HG03521 (cell line): Measurements from ENCODE around the gene SAP30L.

Experiments used
- ATAC-seq: cut with Tn5 transposase; IDR thresholded peaks from one replicate; pipeline ENCODE4 v1.9.1; 2021; ENCODE audit warnings: mild to moderate bottlenecking, moderate library complexity; ENCODE audit not compliant: unreplicated experiment

The SAP30L gene

DNA sequence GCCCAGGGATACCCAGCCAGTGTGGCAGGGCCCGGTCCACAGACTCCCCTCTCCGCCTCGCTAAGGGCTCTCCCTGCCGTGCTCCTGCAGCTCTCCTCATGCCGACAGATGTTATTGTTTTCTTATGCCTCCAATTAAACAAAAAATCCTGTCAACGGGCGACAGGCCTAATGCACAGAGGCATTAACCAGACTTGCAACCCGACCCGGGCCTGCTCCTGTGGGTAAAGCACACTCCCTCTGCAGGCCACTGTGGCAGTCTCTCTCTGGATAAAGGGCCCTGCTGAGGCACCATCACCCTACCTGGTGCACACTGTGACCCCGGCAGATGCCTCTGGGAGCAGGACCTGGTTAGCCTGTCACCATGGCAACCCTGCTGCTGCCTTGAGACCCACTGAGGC is 59.8 kb downstream of the SAP30L start:
- no peak for ATAC-seq

DNA sequence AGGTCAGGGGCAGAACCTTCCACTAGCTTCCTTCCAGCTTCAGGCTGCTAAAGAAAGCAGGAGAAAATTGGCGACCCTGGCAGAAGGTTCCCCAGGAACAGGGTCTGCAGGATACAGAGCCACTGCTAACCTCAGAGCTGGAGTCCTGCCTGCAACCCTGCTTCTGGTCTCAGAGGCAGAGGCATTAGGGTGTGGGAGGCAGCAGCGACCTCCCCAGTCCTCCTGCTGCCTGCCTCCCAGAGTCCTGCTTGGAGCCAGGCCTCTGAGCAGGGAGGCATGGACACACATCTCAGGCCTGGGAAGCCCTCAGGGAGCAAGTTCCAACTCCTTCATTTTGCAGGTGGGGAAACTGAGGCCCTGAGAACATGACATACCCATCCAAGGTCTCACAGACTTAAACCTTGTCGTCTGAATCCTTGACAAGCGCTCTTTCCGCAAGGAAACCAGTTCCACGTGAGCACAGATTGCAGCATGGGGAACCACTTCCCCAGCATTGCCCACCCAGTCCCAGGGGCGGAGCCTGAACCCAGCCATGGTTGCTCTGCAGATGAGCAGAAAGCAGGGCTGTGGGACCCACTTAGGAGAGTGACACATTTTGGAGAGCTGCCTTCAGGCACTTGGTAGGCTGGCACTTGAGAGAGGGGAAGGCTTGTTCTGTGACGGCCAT is 60.4 kb downstream of the SAP30L start:
- ATAC-seq: no peak

DNA sequence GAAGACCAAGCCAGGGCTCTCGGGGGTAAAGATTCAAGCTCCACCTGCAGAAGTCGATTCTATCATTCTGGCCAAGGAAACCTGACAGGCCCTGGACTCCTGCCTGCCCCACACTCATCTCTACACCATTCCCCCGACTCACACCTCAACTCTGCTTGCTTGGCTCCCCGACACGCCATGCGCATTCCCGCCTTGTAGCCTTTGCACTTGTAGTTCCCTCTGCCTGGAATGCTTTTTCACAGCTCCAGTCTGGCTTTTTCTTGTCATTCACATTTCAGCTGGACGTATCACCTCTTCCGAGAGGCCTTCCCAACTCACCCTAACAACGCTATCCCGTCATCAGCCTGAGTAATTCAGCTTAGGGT is 60.9 kb downstream of the SAP30L start:
- ATAC-seq: no peak

DNA sequence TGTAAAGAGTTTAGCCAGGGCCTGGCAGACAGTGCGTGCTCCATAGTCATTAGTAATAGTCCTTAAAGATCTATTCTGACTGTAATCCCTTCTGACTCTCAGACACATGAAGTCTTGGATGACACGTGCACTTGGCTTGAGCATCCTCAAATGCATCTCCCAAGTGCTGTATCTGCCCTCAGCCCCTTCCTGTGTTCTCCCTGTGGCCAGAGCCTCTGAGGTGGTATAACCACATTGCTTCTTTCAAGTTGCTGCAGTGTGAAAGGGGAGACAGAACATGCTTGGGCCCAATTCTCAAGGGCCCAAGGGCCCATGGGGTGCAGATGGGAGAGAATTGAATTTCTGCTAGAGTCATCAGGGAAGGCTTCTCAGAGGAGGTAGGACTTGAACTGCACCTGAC is 62.3 kb downstream of the SAP30L start:
- no peak for ATAC-seq

DNA sequence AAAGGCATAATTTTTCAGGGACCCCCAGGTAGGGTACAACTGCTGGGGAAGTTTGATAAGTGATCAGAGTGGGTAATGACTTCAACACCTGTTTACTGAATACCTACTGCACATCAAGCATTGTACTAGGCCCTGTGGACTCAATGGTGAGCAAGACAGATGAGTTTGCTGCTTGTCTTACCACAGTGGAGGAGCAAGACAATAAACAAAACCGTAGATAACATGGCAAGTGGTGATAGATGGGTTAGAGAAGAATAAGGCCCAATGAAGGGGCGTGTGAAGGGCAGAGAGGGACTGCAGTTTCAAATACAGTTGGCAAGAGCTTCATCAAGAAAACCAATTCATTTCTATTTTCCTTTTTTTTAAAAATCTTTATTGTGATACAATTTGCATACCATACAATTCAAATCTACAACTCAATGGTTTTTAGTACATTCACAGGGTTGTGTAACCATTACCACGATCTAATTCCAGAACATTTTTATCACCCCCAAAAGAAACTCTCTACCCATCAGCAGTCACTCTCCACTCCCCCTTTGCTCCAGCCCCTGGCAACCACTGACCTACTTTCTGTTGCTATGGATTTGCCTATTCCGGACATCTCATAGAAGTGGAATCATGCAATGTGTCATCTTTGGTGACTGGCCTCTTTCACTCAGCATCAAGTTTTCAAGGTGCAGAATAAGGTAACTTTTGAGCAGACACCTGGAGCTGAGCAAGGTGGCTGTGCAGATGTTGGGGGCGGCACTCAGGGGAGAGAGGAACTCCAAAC is 64.2 kb downstream of the SAP30L start:
- ATAC-seq: no peak
